Islet of Langerhans (tissue), 1 donor: ENCODE results near the gene HOXC9.

ENCODE experiments used
- FAIRE-seq: peaks from one replicate; lab custom pipeline; 2011; peaks lifted over from hg19 to GRCh38; lab: Jason Lieb, UNC

HOXC9 gene

DNA sequence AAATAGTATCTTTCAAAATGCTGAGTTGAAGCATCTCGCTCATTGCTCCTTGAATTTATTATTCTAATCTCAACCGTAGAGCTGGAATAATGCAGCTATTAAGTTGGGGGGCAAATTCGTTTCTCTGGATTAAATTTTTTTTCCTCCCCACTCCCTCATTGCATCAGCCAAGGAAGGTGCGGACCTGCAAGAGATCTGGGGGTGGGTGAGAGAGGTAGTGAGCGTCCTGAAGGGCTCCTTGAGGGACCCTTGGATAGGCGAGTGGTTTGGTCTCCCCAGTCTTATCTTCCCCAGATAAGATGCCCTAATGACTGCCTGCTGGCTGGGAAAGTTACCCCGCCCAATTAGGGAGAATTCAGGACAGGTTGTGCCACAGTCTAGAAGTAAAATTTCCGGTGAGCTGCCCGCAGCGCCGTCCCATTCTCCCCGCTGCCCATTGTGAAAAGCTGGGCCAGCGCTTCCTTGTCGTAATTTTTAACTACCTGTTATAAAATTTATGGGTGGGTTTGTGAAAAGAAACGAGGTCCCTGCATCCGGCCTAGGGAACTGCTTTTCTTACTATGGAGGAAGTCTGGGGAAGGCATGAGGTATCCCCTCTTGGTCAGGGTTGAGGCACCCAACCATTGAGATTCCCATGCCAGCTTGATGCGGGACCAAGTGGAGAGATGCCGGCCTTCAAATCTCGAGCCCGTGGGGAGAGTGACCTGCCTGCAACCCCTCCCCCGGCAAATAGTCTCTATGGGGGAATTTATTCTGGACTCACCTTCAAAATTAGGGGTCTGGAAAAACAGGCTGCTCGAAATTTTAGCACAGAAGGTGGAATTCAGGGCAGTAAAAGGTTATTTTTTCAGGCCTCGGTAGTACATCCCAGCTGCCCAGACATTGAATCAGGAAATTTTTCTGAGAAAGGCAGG lies 15.3 kb downstream of the HOXC9 start:
- no peak for FAIRE-seq

DNA sequence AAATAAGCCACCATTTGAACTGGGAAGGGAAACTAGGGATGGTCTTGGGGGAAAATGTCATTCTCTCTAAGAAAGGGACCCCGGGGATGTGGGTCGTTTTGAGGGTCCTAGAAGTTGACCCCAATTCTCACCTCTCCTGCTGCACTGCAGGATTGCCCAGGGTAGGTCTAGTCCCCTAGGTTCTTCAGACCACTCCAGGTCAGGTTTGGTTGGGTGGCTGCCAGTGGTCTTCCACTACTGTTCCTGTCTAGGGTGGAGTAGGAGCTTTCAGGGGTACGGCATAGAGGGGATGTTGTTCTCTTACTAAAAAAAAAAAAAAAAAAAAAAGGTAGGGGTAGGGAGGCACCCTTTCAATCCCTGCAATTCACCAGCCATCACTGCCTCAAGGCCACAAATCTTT lies 16.1 kb downstream of the HOXC9 start:
- FAIRE-seq = no peak

DNA sequence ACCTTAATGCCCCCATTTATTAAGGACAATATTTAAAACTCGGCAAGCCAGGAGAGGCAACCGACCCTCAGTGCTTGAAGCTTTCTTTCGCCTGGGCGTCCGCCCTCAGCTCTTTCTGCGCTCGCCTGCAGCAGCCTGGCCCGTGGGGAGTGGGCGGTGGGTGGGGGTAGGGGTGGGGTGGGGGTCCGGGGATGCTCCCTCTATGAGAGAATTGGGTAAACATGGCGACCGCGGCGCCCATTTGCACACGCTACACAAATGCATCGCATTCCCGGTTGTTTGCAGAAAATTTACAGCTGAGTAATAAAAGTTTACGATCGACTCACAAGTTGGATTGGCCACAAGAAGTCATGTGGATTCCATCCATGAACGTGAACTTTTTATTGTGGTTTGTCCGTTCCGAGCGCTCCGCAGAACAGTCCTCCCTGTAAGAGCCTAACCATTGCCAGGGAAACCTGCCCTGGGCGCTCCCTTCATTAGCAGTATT lies 16.6 kb downstream of the HOXC9 start:
- no peak for FAIRE-seq

DNA sequence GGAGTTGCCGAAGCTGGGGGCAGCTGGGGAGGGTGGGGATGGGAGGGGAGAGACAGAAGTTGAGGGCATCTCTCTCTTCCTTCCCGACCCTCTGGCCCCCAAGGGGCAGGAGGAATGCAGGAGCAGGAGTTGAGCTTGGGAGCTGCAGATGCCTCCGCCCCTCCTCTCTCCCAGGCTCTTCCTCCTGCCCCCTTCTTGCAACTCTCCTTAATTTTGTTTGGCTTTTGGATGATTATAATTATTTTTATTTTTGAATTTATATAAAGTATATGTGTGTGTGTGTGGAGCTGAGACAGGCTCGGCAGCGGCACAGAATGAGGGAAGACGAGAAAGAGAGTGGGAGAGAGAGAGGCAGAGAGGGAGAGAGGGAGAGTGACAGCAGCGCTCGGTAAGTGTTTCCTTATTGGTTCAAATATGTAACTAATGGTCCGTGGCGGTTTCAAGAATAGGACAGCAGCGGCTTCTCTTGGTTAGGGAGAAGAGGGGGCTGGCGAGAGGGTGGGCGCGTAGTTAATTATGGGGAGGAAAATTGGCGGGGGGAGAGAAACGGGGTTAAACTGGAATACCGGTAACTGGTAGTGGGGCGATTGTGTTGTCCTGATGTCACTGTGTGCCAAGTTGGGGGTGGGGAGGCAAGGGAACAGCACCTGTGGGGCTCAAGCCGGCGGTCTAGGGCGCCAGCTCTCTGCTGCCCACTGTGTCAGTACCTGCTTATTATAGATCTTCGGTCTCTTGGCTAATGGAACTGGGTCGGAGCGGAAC lies 17.2 kb downstream of the HOXC9 start:
- FAIRE-seq = no peak

DNA sequence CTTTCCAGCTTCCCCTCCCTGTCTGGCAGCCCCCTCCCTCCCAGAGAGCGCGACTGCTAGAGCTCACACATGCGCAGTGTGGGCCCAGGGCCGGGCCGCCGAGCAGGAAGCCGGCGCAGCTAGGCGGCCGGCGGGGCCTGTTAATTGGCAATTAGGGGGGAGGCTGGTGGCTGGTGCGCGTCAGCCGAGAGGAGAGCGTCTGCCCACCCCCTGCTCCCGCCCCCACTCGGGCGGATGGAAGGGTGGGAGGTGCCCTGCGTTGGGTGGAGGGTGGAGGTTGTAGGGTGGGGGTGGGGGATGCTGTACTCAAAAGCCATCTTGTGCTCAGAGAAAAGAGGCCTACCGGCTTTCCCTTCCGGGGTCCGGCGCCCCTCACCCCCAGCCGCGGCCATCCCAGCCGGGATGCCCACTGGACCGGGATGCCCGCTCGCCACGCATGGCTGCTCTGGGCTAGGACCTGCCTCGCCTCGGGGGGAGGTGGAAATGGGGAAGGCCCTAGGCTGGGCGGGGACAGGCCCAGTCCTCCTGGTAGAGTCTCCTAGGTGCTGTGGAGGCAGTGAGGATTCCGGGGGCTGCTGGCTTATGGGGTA lies 18.0 kb downstream of the HOXC9 start:
- FAIRE-seq = no peak

DNA sequence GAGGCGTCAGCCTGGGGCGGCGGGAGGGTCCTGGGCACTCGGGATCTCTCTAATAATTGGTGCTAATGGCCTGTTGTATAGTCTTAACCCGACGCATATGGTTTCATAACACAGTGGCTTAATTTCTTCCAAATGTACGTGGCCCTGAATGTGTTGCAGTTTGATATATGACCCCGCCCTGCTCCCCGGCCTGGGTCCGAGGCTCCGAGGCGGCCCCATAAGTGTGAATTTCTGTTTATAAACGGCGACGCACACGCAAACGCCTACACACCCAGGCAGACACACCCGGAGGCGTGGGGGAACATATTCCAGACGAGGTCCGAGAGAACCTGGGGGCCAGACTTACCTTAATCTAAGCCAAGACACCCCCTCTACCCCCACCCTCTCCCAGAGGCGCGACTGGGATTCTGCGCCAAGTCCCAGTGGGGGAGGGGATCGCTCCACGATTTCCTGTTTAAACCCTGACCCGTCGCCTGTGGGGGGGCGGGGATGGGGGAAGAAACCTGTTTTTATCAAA lies 18.6 kb downstream of the HOXC9 start:
- FAIRE-seq = no peak

DNA sequence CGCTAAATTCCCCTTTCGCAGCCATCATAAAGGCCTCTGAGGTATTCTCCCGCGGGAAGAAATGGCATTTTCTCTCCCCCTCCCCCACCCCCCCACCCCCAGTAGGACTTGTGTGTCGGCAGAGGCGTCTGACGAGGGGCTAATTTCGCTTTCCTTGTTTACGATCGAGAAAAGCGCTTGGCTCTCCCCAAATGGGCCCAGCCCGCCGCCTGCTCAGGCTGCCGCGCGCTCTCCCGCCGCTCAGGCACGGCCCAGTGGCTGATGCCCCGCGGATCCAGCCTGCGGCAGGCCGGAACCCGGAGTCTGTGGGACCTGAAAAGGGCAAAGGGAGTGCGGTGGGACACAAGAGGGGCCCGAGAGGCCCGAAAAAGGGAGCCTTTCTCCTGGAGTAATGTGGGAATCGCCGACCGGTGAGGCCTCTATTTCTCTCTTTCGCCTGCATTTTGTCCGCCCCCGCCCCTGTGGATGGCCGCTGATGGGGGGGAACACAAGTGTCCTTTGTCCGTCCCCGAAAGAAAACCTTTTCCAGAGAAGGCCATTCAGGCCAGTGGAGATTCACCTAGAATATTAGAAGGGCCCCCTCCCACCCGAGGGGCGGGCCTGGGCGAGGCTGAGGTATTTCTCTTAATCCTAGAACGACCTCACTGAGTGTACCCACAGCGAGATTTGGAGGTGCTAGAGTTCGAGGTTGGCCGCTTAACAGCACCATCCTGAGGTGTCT lies 19.3 kb downstream of the HOXC9 start:
- no peak for FAIRE-seq

DNA sequence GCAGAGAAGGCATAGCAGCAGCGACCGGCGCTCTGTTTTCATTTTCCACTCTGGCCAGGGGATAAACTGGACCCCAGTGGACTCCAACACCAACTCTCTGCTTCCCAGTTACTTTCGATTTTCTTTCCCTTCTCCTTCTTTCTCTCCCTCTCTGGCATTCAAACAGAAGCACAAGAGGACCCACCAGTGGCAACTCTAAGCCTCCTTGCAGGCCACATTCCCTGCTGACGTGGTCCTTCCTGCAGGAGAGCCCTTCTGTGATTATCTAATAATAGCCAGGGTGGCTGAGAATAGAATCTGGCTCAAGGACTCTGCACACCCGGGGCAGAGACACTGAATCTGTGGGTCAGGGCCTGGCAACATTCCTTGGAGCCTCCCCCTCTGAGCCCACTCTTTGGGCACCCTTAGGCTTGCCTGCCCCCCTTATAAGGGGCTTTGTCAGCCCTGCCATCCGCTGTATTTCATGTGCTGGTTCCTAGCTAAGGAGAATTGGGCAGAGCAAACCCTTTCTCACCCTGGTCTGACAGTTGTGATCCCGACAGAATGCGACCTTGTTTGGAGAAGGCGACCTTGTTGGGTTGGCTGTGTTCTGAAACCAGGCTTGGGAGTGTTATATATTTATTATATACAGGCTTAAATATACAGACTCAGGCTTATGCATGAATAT lies 20.1 kb downstream of the HOXC9 start:
- FAIRE-seq = no peak

DNA sequence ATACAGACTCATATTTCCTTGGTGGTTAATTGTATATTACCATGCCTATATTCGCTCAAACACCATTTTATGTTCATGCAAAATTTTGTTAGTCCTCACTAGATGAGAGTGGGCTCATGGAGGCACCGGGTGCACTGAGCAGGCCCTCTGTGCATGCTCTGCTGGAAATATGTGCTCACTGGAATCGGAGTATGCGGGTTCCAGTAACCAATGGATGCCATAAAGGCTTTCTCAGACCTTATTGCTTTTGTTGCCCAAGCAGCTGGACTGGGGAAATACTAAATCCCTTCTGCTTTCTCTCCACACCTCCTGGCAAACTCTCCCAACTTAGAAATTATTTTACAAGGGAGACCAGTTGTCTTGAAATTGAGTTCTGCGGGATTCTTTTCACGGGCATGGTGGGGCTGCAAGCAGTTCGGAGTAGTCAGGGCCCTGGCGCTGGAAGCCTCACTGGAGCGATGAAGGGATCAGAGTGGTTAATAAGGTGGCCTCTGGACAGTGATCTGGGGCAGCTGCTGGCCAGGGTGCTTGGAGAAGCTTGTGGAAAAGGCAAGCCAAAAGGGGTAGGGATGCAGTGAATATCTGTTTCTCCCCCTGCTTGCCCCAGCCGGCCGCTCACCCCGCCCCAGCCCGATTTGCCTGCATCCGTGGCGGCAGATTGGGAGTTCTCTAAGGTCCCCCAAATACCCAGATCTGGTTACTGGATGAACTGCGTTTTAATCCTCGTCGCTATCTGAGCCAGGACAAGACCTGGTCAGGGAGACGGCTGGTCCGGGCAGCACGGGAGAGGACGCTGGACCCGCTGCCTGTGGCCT lies 20.8 kb downstream of the HOXC9 start:
- FAIRE-seq = no peak

DNA sequence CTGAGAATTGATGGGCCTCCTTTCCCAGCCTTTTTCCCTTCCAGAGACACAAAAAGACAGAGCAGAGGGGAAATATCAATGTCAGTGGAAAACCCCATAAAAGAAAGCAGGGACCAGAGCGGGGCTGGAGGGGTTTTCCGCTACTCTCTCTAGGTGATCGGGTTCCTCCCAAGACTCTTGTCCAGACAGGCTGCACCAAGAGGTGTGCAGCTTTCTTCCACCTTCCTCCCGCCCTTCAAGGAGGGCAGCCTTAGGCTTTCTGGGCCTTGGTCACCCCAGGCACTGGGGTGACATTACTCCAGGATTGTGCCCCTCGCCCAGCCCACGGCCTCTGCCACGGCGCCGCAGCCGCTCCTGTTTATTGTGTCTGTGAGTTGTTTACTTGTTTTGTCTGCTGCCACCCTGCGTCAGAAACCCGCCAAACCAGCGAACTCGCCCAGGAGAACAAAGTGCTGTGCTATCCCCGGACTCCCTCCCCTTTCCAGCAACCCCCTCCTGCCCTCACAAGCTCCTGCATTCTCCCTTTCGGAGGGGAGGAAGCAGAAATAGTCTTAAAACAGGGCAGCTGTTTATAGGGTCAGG lies 21.6 kb downstream of the HOXC9 start:
- FAIRE-seq = no peak

DNA sequence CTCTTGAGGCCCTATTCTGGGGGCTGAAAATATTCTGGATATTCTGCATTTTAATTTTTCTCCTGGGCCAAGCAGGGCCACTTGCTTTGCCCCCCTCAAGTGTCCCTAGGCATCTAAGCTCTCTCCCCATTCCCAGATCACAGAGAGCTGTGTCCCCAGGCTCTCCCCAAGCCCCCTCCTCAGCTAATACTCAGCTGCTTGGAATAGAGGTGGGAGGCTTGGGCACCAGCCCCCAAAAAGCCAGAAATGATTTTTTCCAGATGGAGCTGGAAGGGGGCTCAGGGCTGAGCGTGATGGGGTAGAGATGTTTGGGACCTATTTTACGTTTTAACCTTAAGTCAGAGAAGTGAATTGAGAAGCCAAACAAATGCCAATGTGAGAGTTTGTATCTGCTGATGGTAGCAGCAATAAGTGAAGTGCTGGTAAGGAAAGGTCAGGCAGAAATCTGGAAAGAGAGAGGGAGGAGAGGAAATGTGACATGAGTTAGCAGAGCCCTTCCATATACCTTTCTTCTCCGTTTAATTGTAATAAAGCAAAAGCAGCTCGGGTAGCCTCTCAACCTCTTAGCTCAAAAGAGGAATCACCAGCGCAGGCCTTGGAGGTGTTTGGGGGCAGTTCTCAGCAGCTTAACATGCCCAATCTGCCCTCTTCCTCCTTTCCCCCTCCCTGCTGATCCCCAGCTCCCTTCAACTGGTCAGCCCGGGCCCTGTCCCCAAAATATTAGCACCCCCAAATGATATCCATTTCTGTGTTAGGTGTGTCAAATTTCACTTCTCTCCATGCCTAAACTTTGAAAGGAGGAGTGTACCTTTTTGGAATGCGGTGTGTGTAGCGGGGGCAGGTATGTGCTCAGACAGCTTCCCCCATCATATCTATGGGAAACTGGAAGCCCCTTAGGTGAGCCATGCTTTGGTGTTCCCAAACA lies 23.3 kb downstream of the HOXC9 start:
- no peak for FAIRE-seq

DNA sequence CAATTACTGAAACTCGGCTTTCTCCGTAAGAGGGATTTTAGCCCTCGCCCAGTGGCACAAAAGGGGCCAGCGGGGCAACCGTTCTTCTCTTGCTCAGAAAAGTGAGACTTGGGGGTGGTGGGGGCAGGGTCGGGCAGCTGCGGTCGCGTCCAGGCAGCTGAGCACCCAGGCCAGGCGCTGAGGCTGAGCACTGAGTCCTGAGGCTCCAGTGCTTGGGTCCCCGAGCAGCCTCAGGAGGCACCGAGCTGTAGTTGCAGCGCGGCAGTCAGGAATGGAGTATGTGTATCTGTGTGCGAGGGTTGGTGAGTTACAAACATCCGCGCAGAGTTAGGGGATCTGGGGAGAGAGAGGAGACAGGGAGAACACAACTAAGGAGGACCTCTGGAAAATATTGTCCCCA lies 24.2 kb downstream of the HOXC9 start:
- no peak for FAIRE-seq

DNA sequence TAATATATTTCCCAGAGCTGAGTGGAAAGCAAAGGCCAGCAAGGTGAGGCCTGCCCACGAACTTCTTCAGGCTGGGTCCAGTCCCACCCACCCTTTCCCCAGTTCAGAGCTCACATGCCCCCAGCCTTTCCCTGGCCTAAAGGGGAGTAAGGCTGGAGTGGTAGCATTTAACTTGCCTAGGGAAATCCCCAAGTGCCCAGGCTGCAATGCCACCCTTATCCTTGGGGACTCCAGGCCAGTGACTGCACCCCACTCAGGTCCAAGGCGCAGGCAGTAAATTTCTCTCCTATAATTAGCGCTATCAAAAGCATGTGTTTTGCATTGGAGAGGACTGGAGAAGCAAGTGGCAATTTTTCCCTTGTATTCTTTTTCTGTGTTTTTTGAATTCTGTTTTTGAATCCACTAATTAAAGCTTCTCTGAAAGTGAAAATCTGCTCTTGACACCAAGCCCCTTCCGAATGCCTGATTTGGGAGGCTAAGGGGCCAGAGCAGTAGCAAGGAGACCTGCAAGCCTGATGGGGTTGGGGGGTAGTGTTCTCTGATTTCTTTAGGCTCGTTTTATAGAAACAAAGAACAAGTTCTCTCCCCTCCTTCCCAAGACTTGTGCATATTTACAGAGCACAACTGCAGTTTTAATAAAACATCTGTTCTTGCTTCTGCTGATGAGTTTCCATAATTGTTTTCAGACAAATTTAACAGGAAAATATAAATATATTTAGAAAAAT lies 24.8 kb downstream of the HOXC9 start:
- no peak for FAIRE-seq

DNA sequence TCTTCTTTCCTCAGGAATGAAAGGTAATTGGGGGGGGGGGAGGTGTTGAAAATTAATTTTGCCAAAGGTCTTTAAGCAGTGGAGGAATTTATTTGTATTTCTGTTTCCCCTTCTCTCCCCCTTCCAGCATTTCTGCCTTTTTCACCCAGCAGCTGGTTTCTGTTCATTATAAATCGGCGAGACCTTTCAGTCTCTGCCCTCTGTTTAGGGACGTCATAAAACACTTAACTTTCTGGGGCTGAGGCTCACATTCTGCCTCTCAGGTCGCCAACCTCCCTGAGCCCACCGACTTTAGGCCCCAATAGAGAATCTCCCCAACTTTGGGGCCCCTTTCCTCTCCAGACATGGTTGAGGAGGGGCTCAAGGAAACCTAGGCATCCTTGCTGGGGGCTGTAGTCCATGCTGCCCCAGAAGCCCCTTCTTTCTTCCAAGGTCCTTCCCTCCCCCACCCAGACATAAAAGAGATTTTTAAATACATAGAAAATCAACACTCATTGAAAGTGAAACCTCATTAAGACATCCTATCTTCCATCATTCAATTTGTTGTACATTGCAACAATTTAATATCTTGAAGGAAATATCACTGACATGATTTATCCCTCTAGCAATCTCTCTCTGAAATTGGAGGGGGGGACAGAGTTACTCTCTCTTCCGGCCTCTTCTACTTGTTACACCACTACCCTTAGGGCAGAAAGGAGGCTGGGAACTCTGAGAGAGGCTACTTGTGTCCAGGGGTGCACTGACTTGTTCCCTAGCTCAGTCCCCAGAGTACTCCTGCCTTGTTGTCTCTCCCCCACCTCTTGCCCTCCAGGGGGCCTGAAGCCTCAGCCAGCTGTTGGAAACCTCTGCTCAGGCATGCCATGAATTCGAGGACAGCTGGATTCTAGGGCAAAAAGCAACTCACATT lies 25.8 kb downstream of the HOXC9 start:
- FAIRE-seq = no peak

DNA sequence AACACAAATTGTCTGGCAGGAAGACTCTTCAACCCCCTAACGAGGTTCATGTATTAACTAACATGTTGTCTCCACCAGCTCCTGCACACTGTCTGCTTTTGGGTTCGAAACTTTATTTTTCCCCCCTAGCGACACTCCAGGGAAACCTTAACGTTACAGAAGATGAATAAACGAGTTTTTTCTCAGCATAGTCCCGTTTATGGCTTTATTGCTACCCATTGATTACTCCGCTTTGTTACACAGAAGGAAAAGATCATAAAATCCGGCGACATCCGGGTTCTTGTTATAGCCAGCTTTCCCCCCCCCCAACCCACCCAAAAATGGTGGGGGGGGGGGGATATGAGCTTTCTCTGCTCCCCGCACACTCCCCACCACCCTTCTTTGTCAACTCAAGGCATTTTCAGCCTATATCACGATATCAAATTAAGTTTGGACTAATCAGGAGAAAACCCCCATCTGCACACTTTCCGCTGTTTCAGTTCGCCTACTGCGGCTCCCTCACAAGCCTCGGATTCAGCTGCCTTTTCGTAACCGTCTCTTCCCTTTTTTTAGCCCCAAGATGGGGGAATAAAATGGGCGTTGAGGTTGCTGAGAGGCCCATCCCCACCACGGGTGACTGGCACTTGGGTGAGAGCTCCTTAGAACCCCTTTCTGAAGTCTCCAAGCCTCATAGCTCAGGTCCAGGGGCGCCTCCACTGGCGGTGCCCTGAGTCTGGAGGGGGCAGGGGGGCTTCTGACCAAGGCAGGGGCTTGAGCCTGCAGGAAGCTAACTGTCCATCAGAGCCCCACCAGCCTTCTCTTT lies 26.9 kb downstream of the HOXC9 start:
- FAIRE-seq = no peak

DNA sequence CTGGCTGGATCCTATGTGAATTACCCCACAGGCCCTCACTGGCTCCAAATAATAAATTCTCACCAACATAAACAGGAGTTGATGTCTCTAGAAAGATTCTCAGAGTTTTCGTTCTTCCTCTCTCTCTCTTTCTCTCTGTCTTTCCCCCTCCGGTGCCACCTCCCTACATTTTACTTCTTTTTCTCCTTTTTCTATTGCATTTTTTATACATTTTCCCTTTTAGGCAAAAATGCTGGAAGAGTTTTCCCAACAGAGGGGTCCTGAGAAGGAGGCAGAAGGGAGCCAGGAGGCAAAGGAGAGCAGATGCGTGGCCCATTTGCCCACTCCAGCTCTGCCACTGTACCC lies 27.5 kb downstream of the HOXC9 start:
- no peak for FAIRE-seq
